ENCODE measurements around the gene ADGRG7.

ADGRG7 gene

DNA sequence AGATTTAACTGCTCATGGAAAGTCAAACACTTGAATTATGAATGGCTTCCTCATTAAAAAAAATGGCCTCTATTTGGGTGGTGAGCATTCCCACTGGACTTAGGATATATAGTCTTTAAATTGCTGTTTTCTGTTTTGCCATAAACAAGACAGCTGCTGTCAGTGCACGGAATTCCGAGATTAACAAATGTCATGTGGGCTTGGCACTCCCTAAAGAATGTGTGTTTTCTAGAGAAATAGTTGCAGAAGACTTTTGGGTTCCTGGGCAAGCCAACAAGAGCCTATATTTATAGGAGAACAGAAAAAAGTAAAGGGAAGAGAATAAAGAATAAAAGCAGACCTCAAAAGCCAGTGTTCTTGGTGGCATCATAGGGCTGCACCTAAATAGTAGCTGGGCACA, 86.3 kb downstream of the ADGRG7 start:
- TF ChIP-seq, protein P1, sequence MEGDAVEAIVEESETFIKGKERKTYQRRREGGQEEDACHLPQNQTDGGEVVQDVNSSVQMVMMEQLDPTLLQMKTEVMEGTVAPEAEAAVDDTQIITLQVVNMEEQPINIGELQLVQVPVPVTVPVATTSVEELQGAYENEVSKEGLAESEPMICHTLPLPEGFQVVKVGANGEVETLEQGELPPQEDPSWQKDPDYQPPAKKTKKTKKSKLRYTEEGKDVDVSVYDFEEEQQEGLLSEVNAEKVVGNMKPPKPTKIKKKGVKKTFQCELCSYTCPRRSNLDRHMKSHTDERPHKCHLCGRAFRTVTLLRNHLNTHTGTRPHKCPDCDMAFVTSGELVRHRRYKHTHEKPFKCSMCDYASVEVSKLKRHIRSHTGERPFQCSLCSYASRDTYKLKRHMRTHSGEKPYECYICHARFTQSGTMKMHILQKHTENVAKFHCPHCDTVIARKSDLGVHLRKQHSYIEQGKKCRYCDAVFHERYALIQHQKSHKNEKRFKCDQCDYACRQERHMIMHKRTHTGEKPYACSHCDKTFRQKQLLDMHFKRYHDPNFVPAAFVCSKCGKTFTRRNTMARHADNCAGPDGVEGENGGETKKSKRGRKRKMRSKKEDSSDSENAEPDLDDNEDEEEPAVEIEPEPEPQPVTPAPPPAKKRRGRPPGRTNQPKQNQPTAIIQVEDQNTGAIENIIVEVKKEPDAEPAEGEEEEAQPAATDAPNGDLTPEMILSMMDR (IDR thresholded peaks at IDR 0.05; ENCODE audit: extremely low read depth, insufficient read depth, missing control alignments): no peak
- in situ Hi-C loops (cut with MboI; ENCODE audit: low pct_unique_long_range_greater_than_20kb, low sequenced_read_pairs, unreplicated experiment): no loop called here
- no peak for DNase-seq (ENCODE audit: low spot score)

DNA sequence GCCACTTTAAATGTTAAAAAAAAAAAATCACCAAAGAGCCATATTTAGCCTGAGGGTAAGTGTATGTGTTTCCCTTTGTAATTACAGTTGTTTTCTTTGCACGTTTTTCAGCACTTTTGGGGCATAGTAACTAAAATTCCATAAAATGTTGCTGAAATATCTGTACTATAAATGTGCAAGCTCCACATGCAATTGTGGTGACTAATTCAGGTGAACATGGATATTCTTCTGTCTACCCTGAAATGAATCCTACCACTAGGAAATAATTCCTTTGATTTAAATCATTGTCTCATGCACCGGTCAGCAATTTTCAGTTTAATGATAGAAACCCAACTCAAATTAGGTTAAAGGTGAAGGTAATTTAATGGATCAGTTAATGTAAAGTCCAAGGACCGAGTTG, 86.8 kb downstream of the ADGRG7 start:
- TF ChIP-seq, protein P1 (IDR thresholded peaks at IDR 0.05; ENCODE audit: extremely low read depth, insufficient read depth, missing control alignments): no peak
- in situ Hi-C loops (cut with MboI; ENCODE audit: low pct_unique_long_range_greater_than_20kb, low sequenced_read_pairs, unreplicated experiment): no loop called here

DNA sequence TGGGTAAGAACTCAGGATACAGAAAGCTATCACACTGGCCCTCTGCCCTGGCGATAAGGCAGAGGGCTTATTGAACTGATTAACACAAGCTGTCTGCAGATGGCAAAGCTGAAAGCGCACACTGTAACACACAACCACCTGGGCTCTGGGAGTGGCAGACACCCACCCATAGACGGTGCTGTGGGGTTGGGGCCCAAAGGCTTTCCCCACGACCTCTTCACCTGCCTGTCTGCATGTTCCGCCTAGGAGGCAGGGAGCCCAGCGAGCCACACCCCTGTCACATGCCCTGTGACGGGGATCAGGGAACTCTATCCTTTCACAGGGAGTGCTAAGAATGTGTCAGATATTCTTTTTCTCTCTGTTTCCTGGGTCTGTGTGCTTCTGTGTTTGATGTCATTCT, 87.8 kb downstream of the ADGRG7 start:
- in situ Hi-C loops (cut with MboI; ENCODE audit: low pct_unique_long_range_greater_than_20kb, low sequenced_read_pairs, unreplicated experiment): no loop called here
- TF ChIP-seq, protein P1 (IDR thresholded peaks at IDR 0.05; ENCODE audit: extremely low read depth, insufficient read depth, missing control alignments): no peak
- DNase-seq (ENCODE audit: low spot score): no peak

More for the DNA sequence above, 86.8 kb downstream of the ADGRG7 start:
- no peak for DNase-seq (ENCODE audit: low spot score)

DNA sequence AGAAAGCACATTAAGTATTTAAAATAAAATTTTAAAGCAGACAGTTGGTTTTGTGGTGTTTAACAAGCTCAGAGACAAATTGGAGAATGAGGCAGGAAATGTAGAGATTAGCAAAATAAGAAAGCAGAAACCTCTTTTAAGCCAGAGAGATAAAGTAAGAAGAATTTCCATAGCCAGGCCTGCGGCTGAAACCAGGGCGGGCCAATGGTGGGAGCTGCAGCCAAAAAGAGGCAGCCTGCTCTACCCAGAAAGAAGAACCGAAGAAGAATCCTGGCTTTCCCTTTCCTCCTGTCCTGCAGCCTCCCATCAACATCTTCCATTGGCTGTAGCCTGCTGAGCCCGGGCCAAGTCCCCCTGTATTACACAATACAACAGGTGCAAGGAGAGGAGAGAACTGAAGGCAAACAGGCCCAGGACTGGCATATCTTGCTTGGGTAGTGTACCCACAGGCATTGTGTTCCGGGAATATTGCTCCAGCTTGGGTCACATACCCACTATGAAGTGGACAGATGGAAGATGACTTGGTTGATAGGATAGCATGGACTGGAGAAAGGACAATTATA, 88.4 kb downstream of the ADGRG7 start:
- in situ Hi-C loops (cut with MboI; ENCODE audit: low pct_unique_long_range_greater_than_20kb, low sequenced_read_pairs, unreplicated experiment): no loop called here
- TF ChIP-seq, protein P1 (IDR thresholded peaks at IDR 0.05; ENCODE audit: extremely low read depth, insufficient read depth, missing control alignments): no peak
- no peak for DNase-seq (ENCODE audit: low spot score)

DNA sequence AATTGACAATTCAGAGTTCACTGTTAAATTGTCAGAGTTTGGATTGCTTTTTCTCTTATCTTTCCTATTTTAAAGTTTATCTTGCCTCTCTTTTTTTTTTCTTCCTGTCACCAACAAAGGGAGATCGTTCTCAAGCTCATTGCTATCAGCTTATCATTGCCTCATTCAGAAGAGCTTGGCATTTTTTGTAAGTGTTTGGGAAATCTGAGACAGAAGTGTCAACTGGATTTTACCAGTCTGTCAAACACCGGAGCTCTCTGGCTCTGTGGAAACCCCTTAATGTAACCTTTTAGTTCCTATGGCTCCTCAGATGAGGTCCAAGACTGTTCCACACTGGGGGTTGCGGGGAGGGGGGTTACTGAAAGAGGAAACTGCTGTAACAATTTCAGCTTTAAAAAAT, 89.3 kb downstream of the ADGRG7 start:
- DNase-seq (ENCODE audit: low spot score): no peak
- in situ Hi-C loops (cut with MboI; ENCODE audit: low pct_unique_long_range_greater_than_20kb, low sequenced_read_pairs, unreplicated experiment): no loop called here
- TF ChIP-seq, protein P1 (IDR thresholded peaks at IDR 0.05; ENCODE audit: extremely low read depth, insufficient read depth, missing control alignments): no peak

DNA sequence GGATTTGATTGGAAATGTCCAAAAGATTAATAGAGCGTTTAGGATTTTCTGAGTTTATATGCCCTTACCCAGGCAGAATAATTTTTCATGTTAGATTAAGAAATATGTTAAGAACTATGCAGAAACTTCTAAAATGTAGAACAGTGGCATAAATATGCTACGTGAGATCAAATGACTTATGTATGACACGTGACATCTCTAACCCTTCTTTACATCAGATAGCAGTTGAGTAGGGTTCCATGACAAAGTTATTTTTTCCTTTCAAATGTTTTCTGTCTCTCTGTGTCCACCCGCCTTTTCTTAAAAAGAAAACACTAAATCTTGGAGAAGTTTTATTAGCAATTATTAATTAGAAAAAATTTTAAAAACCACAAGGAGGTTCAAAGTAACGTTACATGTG, 91.3 kb downstream of the ADGRG7 start:
- TF ChIP-seq, protein P1 (IDR thresholded peaks at IDR 0.05; ENCODE audit: extremely low read depth, insufficient read depth, missing control alignments): no peak
- in situ Hi-C loops (cut with MboI; ENCODE audit: low pct_unique_long_range_greater_than_20kb, low sequenced_read_pairs, unreplicated experiment): no loop called here
- no peak for DNase-seq (ENCODE audit: low spot score)
